ENCODE results near the gene COL23A1.

The COL23A1 gene

GRCh38 chr5:178627259-178627598, 37.0 kb upstream of the COL23A1 start (continued):
- no peak for TF ChIP-seq ZNF26 (tag by site-specific recombination; IDR thresholded peaks at IDR 0.05)
- TF ChIP-seq, protein P1, sequence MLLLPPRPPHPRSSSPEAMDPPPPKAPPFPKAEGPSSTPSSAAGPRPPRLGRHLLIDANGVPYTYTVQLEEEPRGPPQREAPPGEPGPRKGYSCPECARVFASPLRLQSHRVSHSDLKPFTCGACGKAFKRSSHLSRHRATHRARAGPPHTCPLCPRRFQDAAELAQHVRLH (tag by site-specific recombination; IDR thresholded peaks at IDR 0.05), result peak; percentile 25; the same call in 1 of the 2 replicates
- TF ChIP-seq ZNF211 (tag by site-specific recombination; IDR thresholded peaks at IDR 0.05; ENCODE audit: low read depth), result no peak
- no peak for TF ChIP-seq SALL2 (tag by site-specific recombination; IDR thresholded peaks at IDR 0.05; ENCODE audit: borderline replicate concordance)
- TF ChIP-seq ZNF626 (tag by site-specific recombination; IDR thresholded peaks at IDR 0.05), result no peak
- TF ChIP-seq MYNN (tag by site-specific recombination; IDR thresholded peaks at IDR 0.05; ENCODE audit: borderline replicate concordance), result no peak
- peak; percentile 74 for TF ChIP-seq ZNF341 (tag by site-specific recombination; IDR thresholded peaks at IDR 0.05; ENCODE audit: low read depth)
- TF ChIP-seq, protein P2, sequence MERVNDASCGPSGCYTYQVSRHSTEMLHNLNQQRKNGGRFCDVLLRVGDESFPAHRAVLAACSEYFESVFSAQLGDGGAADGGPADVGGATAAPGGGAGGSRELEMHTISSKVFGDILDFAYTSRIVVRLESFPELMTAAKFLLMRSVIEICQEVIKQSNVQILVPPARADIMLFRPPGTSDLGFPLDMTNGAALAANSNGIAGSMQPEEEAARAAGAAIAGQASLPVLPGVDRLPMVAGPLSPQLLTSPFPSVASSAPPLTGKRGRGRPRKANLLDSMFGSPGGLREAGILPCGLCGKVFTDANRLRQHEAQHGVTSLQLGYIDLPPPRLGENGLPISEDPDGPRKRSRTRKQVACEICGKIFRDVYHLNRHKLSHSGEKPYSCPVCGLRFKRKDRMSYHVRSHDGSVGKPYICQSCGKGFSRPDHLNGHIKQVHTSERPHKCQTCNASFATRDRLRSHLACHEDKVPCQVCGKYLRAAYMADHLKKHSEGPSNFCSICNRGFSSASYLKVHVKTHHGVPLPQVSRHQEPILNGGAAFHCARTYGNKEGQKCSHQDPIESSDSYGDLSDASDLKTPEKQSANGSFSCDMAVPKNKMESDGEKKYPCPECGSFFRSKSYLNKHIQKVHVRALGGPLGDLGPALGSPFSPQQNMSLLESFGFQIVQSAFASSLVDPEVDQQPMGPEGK (tag by site-specific recombination; IDR thresholded peaks at IDR 0.05), result peak; percentile 52; the same call in 1 of the 2 replicates
- TF ChIP-seq, protein P3, sequence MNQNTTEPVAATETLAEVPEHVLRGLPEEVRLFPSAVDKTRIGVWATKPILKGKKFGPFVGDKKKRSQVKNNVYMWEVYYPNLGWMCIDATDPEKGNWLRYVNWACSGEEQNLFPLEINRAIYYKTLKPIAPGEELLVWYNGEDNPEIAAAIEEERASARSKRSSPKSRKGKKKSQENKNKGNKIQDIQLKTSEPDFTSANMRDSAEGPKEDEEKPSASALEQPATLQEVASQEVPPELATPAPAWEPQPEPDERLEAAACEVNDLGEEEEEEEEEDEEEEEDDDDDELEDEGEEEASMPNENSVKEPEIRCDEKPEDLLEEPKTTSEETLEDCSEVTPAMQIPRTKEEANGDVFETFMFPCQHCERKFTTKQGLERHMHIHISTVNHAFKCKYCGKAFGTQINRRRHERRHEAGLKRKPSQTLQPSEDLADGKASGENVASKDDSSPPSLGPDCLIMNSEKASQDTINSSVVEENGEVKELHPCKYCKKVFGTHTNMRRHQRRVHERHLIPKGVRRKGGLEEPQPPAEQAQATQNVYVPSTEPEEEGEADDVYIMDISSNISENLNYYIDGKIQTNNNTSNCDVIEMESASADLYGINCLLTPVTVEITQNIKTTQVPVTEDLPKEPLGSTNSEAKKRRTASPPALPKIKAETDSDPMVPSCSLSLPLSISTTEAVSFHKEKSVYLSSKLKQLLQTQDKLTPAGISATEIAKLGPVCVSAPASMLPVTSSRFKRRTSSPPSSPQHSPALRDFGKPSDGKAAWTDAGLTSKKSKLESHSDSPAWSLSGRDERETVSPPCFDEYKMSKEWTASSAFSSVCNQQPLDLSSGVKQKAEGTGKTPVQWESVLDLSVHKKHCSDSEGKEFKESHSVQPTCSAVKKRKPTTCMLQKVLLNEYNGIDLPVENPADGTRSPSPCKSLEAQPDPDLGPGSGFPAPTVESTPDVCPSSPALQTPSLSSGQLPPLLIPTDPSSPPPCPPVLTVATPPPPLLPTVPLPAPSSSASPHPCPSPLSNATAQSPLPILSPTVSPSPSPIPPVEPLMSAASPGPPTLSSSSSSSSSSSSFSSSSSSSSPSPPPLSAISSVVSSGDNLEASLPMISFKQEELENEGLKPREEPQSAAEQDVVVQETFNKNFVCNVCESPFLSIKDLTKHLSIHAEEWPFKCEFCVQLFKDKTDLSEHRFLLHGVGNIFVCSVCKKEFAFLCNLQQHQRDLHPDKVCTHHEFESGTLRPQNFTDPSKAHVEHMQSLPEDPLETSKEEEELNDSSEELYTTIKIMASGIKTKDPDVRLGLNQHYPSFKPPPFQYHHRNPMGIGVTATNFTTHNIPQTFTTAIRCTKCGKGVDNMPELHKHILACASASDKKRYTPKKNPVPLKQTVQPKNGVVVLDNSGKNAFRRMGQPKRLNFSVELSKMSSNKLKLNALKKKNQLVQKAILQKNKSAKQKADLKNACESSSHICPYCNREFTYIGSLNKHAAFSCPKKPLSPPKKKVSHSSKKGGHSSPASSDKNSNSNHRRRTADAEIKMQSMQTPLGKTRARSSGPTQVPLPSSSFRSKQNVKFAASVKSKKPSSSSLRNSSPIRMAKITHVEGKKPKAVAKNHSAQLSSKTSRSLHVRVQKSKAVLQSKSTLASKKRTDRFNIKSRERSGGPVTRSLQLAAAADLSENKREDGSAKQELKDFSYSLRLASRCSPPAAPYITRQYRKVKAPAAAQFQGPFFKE (tag by site-specific recombination; IDR thresholded peaks at IDR 0.05; ENCODE audit: borderline replicate concordance), result no peak
- no peak for TF ChIP-seq FEZF1 (tag by site-specific recombination; IDR thresholded peaks at IDR 0.05)
- TF ChIP-seq TSHZ1 (tag by site-specific recombination; IDR thresholded peaks at IDR 0.05; ENCODE audit: borderline replicate concordance), result no peak
- no peak for TF ChIP-seq ZBTB8A (tag by site-specific recombination; IDR thresholded peaks at IDR 0.05)
- 0 out of 2 replicates have a peak, but pooled peaks have one; percentile 16 for TF ChIP-seq ZNF518A (tag by site-specific recombination; conservative IDR thresholded peaks at IDR 0.05; ENCODE audit: low read depth)

Measured in HEK293 (cell line).